ENCODE data around the gene MMD2.

- TF ChIP-seq, protein P1, sequence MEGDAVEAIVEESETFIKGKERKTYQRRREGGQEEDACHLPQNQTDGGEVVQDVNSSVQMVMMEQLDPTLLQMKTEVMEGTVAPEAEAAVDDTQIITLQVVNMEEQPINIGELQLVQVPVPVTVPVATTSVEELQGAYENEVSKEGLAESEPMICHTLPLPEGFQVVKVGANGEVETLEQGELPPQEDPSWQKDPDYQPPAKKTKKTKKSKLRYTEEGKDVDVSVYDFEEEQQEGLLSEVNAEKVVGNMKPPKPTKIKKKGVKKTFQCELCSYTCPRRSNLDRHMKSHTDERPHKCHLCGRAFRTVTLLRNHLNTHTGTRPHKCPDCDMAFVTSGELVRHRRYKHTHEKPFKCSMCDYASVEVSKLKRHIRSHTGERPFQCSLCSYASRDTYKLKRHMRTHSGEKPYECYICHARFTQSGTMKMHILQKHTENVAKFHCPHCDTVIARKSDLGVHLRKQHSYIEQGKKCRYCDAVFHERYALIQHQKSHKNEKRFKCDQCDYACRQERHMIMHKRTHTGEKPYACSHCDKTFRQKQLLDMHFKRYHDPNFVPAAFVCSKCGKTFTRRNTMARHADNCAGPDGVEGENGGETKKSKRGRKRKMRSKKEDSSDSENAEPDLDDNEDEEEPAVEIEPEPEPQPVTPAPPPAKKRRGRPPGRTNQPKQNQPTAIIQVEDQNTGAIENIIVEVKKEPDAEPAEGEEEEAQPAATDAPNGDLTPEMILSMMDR (conservative IDR thresholded peaks at IDR 0.05; ENCODE audit: low read length), result no peak
- no peak for TF ChIP-seq EZH2phosphoT487 (IDR thresholded peaks at IDR 0.05; ENCODE audit: borderline replicate concordance)
These were observed 1.0 kb downstream of the MMD2 start for GRCh38 chr7:4957847-4958476.

All from Loucy (cell line).